ENCODE measurements around the gene CD58.
A peak's percentile ranks its signal among the peaks of the same experiment; 100 is the strongest.
"Not testable (repeated sequence)": the region's sequence is repeated elsewhere in the genome, so short reads cannot be mapped to it uniquely, and the experiment has no call there.

The CD58 gene

GRCh38 chr1:116571215-116571919, 541 bp upstream of the CD58 start:
- H3K27ac ChIP-seq (ENCODE audit: low read depth, low read length) = peak overlapping the region; percentile 96
- peaks cover 3 to 30% (median 25%) of the 10 kb centered on the region in 5 donors for H3K4me1 ChIP-seq (ENCODE audit: control insufficient read depth in 5 of 5, insufficient read depth in 5 of 5, low read length in 5 of 5)

DNA sequence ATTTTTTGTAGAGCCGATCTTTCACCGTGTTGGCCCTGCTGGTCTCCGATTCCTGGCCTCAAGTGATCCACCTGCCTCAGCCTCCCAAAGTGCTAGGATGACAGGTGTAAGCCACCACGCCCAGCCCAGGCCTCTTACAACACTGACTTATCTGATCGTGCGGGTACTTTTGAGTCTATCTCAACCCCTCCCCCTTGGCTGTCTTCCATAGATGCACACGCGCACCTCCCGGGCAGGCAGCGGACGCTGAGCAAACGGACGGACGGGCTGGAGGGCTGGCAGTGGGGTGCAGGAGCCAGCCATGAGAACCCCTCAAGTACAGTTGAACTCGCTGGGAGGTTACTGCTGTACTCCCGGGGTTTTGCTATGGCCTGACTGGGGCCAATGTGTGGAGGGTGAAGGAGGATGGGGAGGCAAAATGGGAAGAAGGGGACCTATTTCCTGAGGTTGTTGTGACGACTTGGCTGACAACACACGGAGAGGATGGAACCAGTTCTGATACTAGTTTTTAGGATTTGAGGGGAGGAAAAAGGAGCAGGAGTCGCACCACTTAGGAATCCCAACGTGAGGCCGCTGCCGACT, 959 bp downstream of the CD58 start:
- peak overlapping the region; percentile 96 for H3K27ac ChIP-seq (ENCODE audit: low read depth, low read length)
- peak overlapping the region; percentile 72 to 87 (median 84) for H3K4me3 ChIP-seq (ENCODE audit: low read depth in 1 of 5, low read length in 5 of 5)
- H3K27me3 ChIP-seq (ENCODE audit: control insufficient read depth in 5 of 5, insufficient read depth in 4 of 5, low read length in 5 of 5) = no peaks in the 10 kb centered on the region
- H3K9ac ChIP-seq (ENCODE audit: low read length in 5 of 5) = peak overlapping the region; percentile 75 to 94 (median 90)
- H3K9me3 ChIP-seq (ENCODE audit: control insufficient read depth in 5 of 5, low read length in 5 of 5) = no peaks in the 10 kb centered on the region
- H3K4me1 ChIP-seq (ENCODE audit: control insufficient read depth in 5 of 5, insufficient read depth in 5 of 5, low read length in 5 of 5) = peaks cover 3 to 30% (median 22%) of the 10 kb centered on the region in 5 donors
- no peaks in the 10 kb centered on the region for H3K36me3 ChIP-seq (ENCODE audit: control insufficient read depth in 5 of 5, insufficient read depth in 5 of 5, low read length in 5 of 5)

More at GRCh38 chr1:116571215-116571919, 541 bp upstream of the CD58 start:
- Histone ChIP-seq H3K27me3 (ENCODE audit: control insufficient read depth in 5 of 5, insufficient read depth in 4 of 5, low read length in 5 of 5) (no peaks in the 10 kb centered on the region), H3K9ac (ENCODE audit: low read length in 5 of 5) (peak overlapping the region; percentile 48 to 94 (median 87)), H3K36me3 (ENCODE audit: control insufficient read depth in 5 of 5, insufficient read depth in 5 of 5, low read length in 5 of 5) (no peaks in the 10 kb centered on the region), H3K9me3 (ENCODE audit: control insufficient read depth in 5 of 5, low read length in 5 of 5) (no peaks in the 10 kb centered on the region), H3K4me3 (ENCODE audit: low read depth in 1 of 5, low read length in 5 of 5) (peak overlapping the region; percentile 60 to 87 (median 84))

GRCh38 chr1:116569381-116569670, 1.5 kb downstream of the CD58 start:
- Histone ChIP-seq H3K27ac (ENCODE audit: low read depth, low read length) (no peak overlapping the region), H3K9ac (ENCODE audit: low read length in 5 of 5) (peak overlapping the region in 1 of 5 donors; percentile 94), H3K27me3 (ENCODE audit: control insufficient read depth in 5 of 5, insufficient read depth in 4 of 5, low read length in 5 of 5) (no peaks in the 10 kb centered on the region), H3K4me3 (ENCODE audit: low read depth in 1 of 5, low read length in 5 of 5) (peak overlapping the region in 3 of 5 donors; percentile 82 to 87 (median 84)), H3K9me3 (ENCODE audit: control insufficient read depth in 5 of 5, low read length in 5 of 5) (no peaks in the 10 kb centered on the region), H3K36me3 (ENCODE audit: control insufficient read depth in 5 of 5, insufficient read depth in 5 of 5, low read length in 5 of 5) (no peaks in the 10 kb centered on the region), H3K4me1 (ENCODE audit: control insufficient read depth in 5 of 5, insufficient read depth in 5 of 5, low read length in 5 of 5) (peaks cover 3 to 30% (median 22%) of the 10 kb centered on the region in 5 donors)

GRCh38 chr1:116568662-116569380, 2.0 kb downstream of the CD58 start:
- no peak overlapping the region for H3K27ac ChIP-seq (ENCODE audit: low read depth, low read length)
- H3K4me3 ChIP-seq (ENCODE audit: low read depth in 1 of 5, low read length in 5 of 5) = peak overlapping the region in 2 of 5 donors; percentile 4 to 87
- H3K9me3 ChIP-seq (ENCODE audit: control insufficient read depth in 5 of 5, low read length in 5 of 5) = no peaks in the 10 kb centered on the region
- H3K36me3 ChIP-seq (ENCODE audit: control insufficient read depth in 5 of 5, insufficient read depth in 5 of 5, low read length in 5 of 5) = no peaks in the 10 kb centered on the region
- H3K4me1 ChIP-seq (ENCODE audit: control insufficient read depth in 5 of 5, insufficient read depth in 5 of 5, low read length in 5 of 5) = peaks cover 3 to 30% (median 22%) of the 10 kb centered on the region in 5 donors
- H3K27me3 ChIP-seq (ENCODE audit: control insufficient read depth in 5 of 5, insufficient read depth in 4 of 5, low read length in 5 of 5) = no peaks in the 10 kb centered on the region
- no peak overlapping the region for H3K9ac ChIP-seq (ENCODE audit: low read length in 5 of 5)

DNA sequence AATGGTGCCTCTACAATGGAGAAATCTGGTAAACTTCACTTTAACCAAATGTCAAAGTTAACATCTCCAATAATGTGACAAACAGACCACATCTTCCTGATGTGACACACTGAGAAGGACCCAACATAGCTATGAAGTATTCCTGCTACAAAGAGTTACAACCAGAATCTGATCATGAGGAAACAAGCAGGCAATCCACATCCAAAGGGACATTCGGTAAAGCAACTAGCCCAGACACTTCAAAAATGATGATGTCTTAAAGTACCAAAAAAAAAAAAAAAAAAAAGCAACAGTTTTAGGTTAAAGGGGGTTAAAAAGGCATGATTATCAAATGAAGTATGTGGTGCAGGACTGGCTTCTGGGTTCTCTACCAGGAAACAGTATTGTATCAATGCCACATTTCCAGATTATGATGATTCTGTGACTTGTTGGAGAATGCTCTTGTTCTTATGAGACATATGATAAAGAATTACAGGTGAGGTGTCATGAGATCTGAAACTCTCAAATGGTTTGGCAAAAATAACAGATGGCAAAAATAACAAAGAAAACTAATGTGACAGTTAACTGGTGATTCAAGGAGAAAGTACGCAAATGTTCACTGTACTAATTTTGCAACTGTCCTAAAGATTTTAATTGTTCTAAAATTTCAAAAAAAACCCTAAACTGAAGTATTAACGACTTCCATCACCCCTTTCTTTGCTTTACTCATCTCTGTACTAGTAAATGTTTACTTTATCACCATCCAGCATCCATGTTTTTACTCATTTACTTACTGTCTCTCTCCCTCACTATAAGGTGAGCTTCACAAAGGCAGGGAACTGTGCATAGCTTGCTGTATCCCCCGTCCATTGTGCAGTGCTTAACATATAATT, 2.8 kb downstream of the CD58 start:
- H3K9me3 ChIP-seq (ENCODE audit: control insufficient read depth in 5 of 5, low read length in 5 of 5) = no peaks in the 10 kb centered on the region
- H3K36me3 ChIP-seq (ENCODE audit: control insufficient read depth in 5 of 5, insufficient read depth in 5 of 5, low read length in 5 of 5) = no peaks in the 10 kb centered on the region
- no peak overlapping the region for H3K27ac ChIP-seq (ENCODE audit: low read depth, low read length)
- no peak overlapping the region for H3K4me3 ChIP-seq (ENCODE audit: low read depth in 1 of 5, low read length in 5 of 5)
- H3K27me3 ChIP-seq (ENCODE audit: control insufficient read depth in 5 of 5, insufficient read depth in 4 of 5, low read length in 5 of 5) = no peaks in the 10 kb centered on the region
- peaks cover 3 to 30% (median 22%) of the 10 kb centered on the region in 5 donors for H3K4me1 ChIP-seq (ENCODE audit: control insufficient read depth in 5 of 5, insufficient read depth in 5 of 5, low read length in 5 of 5)
- H3K9ac ChIP-seq (ENCODE audit: low read length in 5 of 5) = no peak overlapping the region

DNA sequence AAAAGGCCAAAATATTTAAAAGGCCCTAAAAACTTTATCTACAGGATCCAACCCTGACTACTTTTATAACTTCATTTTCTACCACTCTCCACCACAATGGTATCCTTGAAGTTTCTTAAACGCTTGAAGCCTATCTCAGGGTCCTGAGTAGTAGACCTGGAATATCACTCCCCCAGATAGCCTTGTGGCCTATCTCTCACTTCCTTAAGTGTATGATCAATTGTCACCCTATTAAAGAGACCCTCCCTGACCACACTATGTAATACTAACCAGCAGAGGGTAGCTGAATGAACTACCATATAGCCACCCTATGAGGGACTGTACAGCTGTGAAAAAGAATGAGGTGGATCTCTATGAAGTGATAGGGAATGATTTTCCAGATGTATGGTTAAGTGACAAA, 5.6 kb downstream of the CD58 start:
- no peak overlapping the region for H3K27ac ChIP-seq (ENCODE audit: low read depth, low read length)
- no peak overlapping the region for H3K9ac ChIP-seq (ENCODE audit: low read length in 5 of 5)
- no peaks in the 10 kb centered on the region for H3K27me3 ChIP-seq (ENCODE audit: control insufficient read depth in 5 of 5, insufficient read depth in 4 of 5, low read length in 5 of 5)
- H3K36me3 ChIP-seq (ENCODE audit: control insufficient read depth in 5 of 5, insufficient read depth in 5 of 5, low read length in 5 of 5) = no peaks in the 10 kb centered on the region
- no peaks in the 10 kb centered on the region for H3K9me3 ChIP-seq (ENCODE audit: control insufficient read depth in 5 of 5, low read length in 5 of 5)
- H3K4me3 ChIP-seq (ENCODE audit: low read depth in 1 of 5, low read length in 5 of 5) = no peak overlapping the region
- H3K4me1 ChIP-seq (ENCODE audit: control insufficient read depth in 5 of 5, insufficient read depth in 5 of 5, low read length in 5 of 5) = peaks cover 3 to 20% (median 13%) of the 10 kb centered on the region in 5 donors

DNA sequence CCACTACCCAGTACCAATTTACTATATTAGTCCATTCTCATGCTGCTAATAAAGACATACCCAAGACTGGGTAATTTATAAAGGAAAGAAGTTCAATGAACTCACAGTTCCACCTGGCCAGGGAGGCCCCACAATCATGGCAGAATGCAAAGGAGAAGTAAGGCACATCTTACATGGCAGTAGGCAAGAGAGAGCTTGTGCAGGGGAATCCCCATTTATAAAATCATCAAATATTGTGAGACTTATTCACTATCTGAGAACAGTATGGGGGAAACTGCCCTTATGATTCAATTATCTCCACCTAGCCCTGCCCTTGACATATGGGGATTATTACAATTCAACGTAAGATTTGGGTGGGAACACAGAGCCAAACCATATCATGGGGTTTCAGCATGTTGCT, 6.4 kb downstream of the CD58 start:
- Histone ChIP-seq H3K27ac (ENCODE audit: low read depth, low read length) (no peak overlapping the region), H3K9ac (ENCODE audit: low read length in 5 of 5) (no peak overlapping the region), H3K27me3 (ENCODE audit: control insufficient read depth in 5 of 5, insufficient read depth in 4 of 5, low read length in 5 of 5) (no peaks in the 10 kb centered on the region), H3K36me3 (ENCODE audit: control insufficient read depth in 5 of 5, insufficient read depth in 5 of 5, low read length in 5 of 5) (no peaks in the 10 kb centered on the region), H3K4me1 (ENCODE audit: control insufficient read depth in 5 of 5, insufficient read depth in 5 of 5, low read length in 5 of 5) (peaks cover 3 to 12% (median 5%) of the 10 kb centered on the region in 5 donors), H3K4me3 (ENCODE audit: low read depth in 1 of 5, low read length in 5 of 5) (no peak overlapping the region), H3K9me3 (ENCODE audit: control insufficient read depth in 5 of 5, low read length in 5 of 5) (no peaks in the 10 kb centered on the region)

DNA sequence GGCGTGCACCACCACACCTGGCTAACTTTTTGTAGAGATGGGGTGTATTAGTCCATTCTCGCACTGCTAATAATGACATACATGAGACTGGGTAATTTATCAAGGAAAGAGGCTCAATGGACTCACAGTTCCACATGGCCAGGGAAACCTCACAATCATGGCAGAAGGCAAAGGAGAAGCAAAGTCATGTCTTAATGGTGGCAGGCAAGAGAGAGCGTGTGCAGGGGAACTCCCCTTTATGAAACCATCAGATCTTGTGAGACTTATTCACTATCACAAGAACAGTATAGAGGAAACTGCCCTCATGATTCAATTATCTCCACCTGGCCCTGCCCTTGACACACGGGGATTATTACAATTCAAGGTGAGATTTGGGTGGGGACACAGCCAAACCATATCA, 8.4 kb downstream of the CD58 start:
- not testable (repeated sequence) for H3K4me3 ChIP-seq (ENCODE audit: low read depth in 1 of 5, low read length in 5 of 5); H3K4me1 ChIP-seq (ENCODE audit: control insufficient read depth in 5 of 5, insufficient read depth in 5 of 5, low read length in 5 of 5); H3K9ac ChIP-seq (ENCODE audit: low read length in 5 of 5)

GRCh38 chr1:116561563-116561962, 9.3 kb downstream of the CD58 start:
- Histone ChIP-seq H3K4me3 (ENCODE audit: low read depth in 1 of 5, low read length in 5 of 5) (no peak overlapping the region), H3K27me3 (ENCODE audit: control insufficient read depth in 5 of 5, insufficient read depth in 4 of 5, low read length in 5 of 5) (no peaks in the 10 kb centered on the region), H3K9ac (ENCODE audit: low read length in 5 of 5) (no peak overlapping the region), H3K4me1 (ENCODE audit: control insufficient read depth in 5 of 5, insufficient read depth in 5 of 5, low read length in 5 of 5) (peaks cover 0 to 3% (median 0%) of the 10 kb centered on the region in 5 donors), H3K36me3 (ENCODE audit: control insufficient read depth in 5 of 5, insufficient read depth in 5 of 5, low read length in 5 of 5) (no peaks in the 10 kb centered on the region), H3K27ac (ENCODE audit: low read depth, low read length) (no peak overlapping the region), H3K9me3 (ENCODE audit: control insufficient read depth in 5 of 5, low read length in 5 of 5) (no peaks in the 10 kb centered on the region)

More for the DNA sequence above, 8.4 kb downstream of the CD58 start:
- not testable (repeated sequence) for H3K27ac ChIP-seq (ENCODE audit: low read depth, low read length); H3K9me3 ChIP-seq (ENCODE audit: control insufficient read depth in 5 of 5, low read length in 5 of 5); H3K36me3 ChIP-seq (ENCODE audit: control insufficient read depth in 5 of 5, insufficient read depth in 5 of 5, low read length in 5 of 5); H3K27me3 ChIP-seq (ENCODE audit: control insufficient read depth in 5 of 5, insufficient read depth in 4 of 5, low read length in 5 of 5)
